ENCODE measurements around the gene SLC26A1.
"Not testable (repeated sequence)": the region's sequence is repeated elsewhere in the genome, so short reads cannot be mapped to it uniquely, and the experiment has no call there.

SLC26A1 gene

GRCh38 chr4:949656-950055, 43.5 kb downstream of the SLC26A1 start:
- Histone ChIP-seq H3K27ac (no peak overlapping the region), H3K9ac (no peak overlapping the region), H3K4me3 (no peak overlapping the region), H3K4me2 (no peak overlapping the region), H3K4me1 (no peaks in the 10 kb centered on the region), H3K36me3 (peaks cover 0 to 24% (median 4%) of the 10 kb centered on the region in 11 experiments; a peak in 7 of 22 replicates), H4K20me1 (peaks cover 0 to 80% (median 14%) of the 10 kb centered on the region in 11 experiments; a peak in 16 of 22 replicates), H3K27me3 (no peaks in the 10 kb centered on the region), H3K9me3 (replicated peaks in 1 of 11) (no peaks in the 10 kb centered on the region)
- no peak for TF ChIP-seq Cebpa-rat (IDR thresholded peaks at IDR 0.05)

- Histone ChIP-seq H3K9ac (no peak overlapping the region), H3K27me3 (no peaks in the 10 kb centered on the region), H3K9me3 (replicated peaks in 1 of 11) (no peaks in the 10 kb centered on the region), H3K4me1 (peaks cover 0 to 5% (median 0%) of the 10 kb centered on the region in 10 experiments; a peak in 3 of 20 replicates), H3K36me3 (peaks cover 0 to 16% (median 0%) of the 10 kb centered on the region in 11 experiments; a peak in 7 of 22 replicates), H4K20me1 (peaks cover 0 to 81% (median 15%) of the 10 kb centered on the region in 11 experiments; a peak in 17 of 22 replicates), H3K4me2 (no peak overlapping the region), H3K4me3 (no peak overlapping the region), H3K27ac (no peak overlapping the region)
- TF ChIP-seq Cebpa-rat (IDR thresholded peaks at IDR 0.05): no peak
Measured at GRCh38 chr4:948936-949300, 44.3 kb downstream of the SLC26A1 start.

GRCh38 chr4:948101-948935, 44.9 kb downstream of the SLC26A1 start:
- H3K27ac ChIP-seq: 0 out of 22 replicates have a peak overlapping the region, but pooled peaks of 1 of the 11 experiments have one; percentile 18
- peaks cover 0 to 87% (median 15%) of the 10 kb centered on the region in 11 experiments; a peak in 17 of 22 replicates for H4K20me1 ChIP-seq
- H3K9me3 ChIP-seq (replicated peaks in 1 of 11): no peaks in the 10 kb centered on the region
- H3K4me3 ChIP-seq: no peak overlapping the region
- H3K36me3 ChIP-seq: peaks cover 0 to 14% (median 0%) of the 10 kb centered on the region in 11 experiments; a peak in 7 of 22 replicates
- H3K4me1 ChIP-seq: peaks cover 0 to 11% (median 3%) of the 10 kb centered on the region in 10 experiments; a peak in 4 of 20 replicates
- H3K4me2 ChIP-seq: no peak overlapping the region
- 0 out of 22 replicates have a peak overlapping the region, but pooled peaks of 1 of the 11 experiments have one; percentile 19 for H3K9ac ChIP-seq
- no peaks in the 10 kb centered on the region for H3K27me3 ChIP-seq
- TF ChIP-seq Cebpa-rat (IDR thresholded peaks at IDR 0.05): no peak

- Histone ChIP-seq H3K27ac (no peak overlapping the region), H3K27me3 (no peaks in the 10 kb centered on the region), H3K4me1 (peaks cover 0 to 13% (median 4%) of the 10 kb centered on the region in 10 experiments; a peak in 4 of 20 replicates), H3K9me3 (replicated peaks in 1 of 11) (no peaks in the 10 kb centered on the region), H3K4me2 (no peak overlapping the region), H3K36me3 (peaks cover 0 to 15% (median 0%) of the 10 kb centered on the region in 11 experiments; a peak in 3 of 22 replicates), H3K9ac (no peak overlapping the region), H3K4me3 (no peak overlapping the region), H4K20me1 (peaks cover 0 to 91% (median 15%) of the 10 kb centered on the region in 11 experiments; a peak in 17 of 22 replicates)
- TF ChIP-seq Cebpa-rat (IDR thresholded peaks at IDR 0.05): no peak
Measured at GRCh38 chr4:947491-947971, 45.7 kb downstream of the SLC26A1 start.

GRCh38 chr4:946517-947471, 46.4 kb downstream of the SLC26A1 start:
- Histone ChIP-seq H3K9me3 (replicated peaks in 1 of 11) (no peaks in the 10 kb centered on the region), H3K36me3 (peaks cover 0 to 15% (median 0%) of the 10 kb centered on the region in 11 experiments; a peak in 3 of 22 replicates), H3K4me1 (peaks cover 0 to 13% (median 4%) of the 10 kb centered on the region in 10 experiments; a peak in 4 of 20 replicates), H3K9ac (no peak overlapping the region), H3K27ac (no peak overlapping the region), H3K4me3 (no peak overlapping the region), H3K4me2 (no peak overlapping the region), H3K27me3 (no peaks in the 10 kb centered on the region), H4K20me1 (peaks cover 0 to 87% (median 15%) of the 10 kb centered on the region in 11 experiments; a peak in 17 of 22 replicates)
- TF ChIP-seq Cebpa-rat (IDR thresholded peaks at IDR 0.05): no peak

- Histone ChIP-seq H3K36me3 (peaks cover 0 to 9% (median 0%) of the 10 kb centered on the region in 11 experiments; a peak in 2 of 22 replicates), H3K4me2 (no peak overlapping the region), H3K9ac (no peak overlapping the region), H3K4me3 (no peak overlapping the region), H3K27ac (no peak overlapping the region), H3K4me1 (peaks cover 0 to 13% (median 4%) of the 10 kb centered on the region in 10 experiments; a peak in 4 of 20 replicates), H3K9me3 (replicated peaks in 1 of 11) (no peaks in the 10 kb centered on the region), H4K20me1 (peaks cover 0 to 80% (median 15%) of the 10 kb centered on the region in 11 experiments; a peak in 16 of 22 replicates), H3K27me3 (no peaks in the 10 kb centered on the region)
- no peak for TF ChIP-seq Cebpa-rat (IDR thresholded peaks at IDR 0.05)
Measured at GRCh38 chr4:946103-946450, 47.1 kb downstream of the SLC26A1 start.

- peaks cover 0 to 8% (median 0%) of the 10 kb centered on the region in 11 experiments; a peak in 2 of 22 replicates for H3K36me3 ChIP-seq
- H3K4me2 ChIP-seq: no peak overlapping the region
- no peaks in the 10 kb centered on the region for H3K9me3 ChIP-seq (replicated peaks in 1 of 11)
- H3K27ac ChIP-seq: no peak overlapping the region
- no peak overlapping the region for H3K4me3 ChIP-seq
- TF ChIP-seq Cebpa-rat (IDR thresholded peaks at IDR 0.05): no peak
- H3K4me1 ChIP-seq: peaks cover 0 to 13% (median 4%) of the 10 kb centered on the region in 10 experiments; a peak in 4 of 20 replicates
- peaks cover 0 to 74% (median 15%) of the 10 kb centered on the region in 11 experiments; a peak in 16 of 22 replicates for H4K20me1 ChIP-seq
- no peaks in the 10 kb centered on the region for H3K27me3 ChIP-seq
- H3K9ac ChIP-seq: no peak overlapping the region
Measured at GRCh38 chr4:945274-946102, 47.7 kb downstream of the SLC26A1 start.

- H3K4me3 ChIP-seq; H3K36me3 ChIP-seq; H3K9me3 ChIP-seq (replicated peaks in 1 of 11); H3K4me2 ChIP-seq; H3K27me3 ChIP-seq; H3K27ac ChIP-seq; H3K9ac ChIP-seq: not testable (repeated sequence)
- peaks cover 0 to 25% (median 0%) of the 10 kb centered on the region in 11 experiments; a peak in 6 of 22 replicates for H4K20me1 ChIP-seq
- H3K4me1 ChIP-seq: peaks cover 16 to 34% (median 27%) of the 10 kb centered on the region in 10 experiments
Measured at GRCh38 chr4:939508-939907, 53.7 kb downstream of the SLC26A1 start.

Data from BLaER1 treated with 17β-estradiol and CSF1 and Interleukin-3, amounts not matched to agents 10 nM and 100 nM (cell line).